Astrocyte (in vitro differentiated cells and primary cell): ENCODE measurements around the gene MESP1.

ENCODE experiments used
- EZH2 ChIP-seq: IDR thresholded peaks from 2 replicates; pipeline ENCODE4 v1.6.1; 2012; ENCODE audit warnings: mild to moderate bottlenecking, low read length, inconsistent platforms; ENCODE audit not compliant: insufficient read depth
- TF ChIP-seq, protein P1 (sequence below): IDR thresholded peaks from 2 replicates; pipeline ENCODE4 v1.5.1; 2011; ENCODE audit warnings: low read depth, mild to moderate bottlenecking, inconsistent platforms, low read length, moderate library complexity; ENCODE audit not compliant: insufficient read depth

DNA sequence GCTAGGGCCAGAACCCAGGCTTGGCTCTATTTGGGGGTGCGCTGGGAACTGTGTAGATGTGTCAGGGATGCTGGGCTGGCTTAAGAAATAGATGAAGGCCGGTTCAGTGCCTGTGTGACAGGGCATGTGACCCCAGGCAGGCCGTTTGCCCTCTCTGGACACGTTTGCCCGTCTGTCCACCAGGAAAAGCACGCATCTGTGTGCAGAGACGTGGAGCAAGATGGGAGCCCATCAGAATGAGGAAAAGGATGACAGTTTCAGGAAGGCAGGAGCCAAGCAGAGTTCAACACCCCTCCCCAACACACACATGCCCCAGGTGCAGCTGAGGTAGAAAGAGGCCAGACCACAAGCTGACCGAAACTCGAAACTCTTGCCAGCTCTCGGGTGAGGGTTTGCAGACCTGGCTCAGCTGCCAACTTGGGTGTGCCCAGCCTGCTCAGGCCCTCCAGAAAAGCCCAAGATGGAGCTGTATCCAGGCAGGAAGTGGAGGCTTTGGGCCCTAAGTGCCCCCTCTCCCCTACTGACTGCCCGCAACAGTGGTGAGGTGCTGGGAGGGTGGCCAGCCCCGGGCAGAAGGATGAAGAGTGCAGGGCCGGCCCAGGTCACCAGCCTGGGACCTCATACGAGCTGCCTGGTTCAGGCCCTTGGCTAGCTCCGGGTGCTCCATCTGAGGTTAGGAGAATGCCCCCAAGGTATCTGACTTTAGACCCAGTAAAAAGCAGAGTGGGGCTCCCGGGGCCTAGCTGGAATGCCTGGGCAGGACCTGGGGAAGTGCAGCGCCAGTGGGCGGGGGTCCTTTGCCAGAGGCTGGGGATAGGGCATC lies 10.2 kb upstream of the MESP1 start:
- TF ChIP-seq, protein P1, sequence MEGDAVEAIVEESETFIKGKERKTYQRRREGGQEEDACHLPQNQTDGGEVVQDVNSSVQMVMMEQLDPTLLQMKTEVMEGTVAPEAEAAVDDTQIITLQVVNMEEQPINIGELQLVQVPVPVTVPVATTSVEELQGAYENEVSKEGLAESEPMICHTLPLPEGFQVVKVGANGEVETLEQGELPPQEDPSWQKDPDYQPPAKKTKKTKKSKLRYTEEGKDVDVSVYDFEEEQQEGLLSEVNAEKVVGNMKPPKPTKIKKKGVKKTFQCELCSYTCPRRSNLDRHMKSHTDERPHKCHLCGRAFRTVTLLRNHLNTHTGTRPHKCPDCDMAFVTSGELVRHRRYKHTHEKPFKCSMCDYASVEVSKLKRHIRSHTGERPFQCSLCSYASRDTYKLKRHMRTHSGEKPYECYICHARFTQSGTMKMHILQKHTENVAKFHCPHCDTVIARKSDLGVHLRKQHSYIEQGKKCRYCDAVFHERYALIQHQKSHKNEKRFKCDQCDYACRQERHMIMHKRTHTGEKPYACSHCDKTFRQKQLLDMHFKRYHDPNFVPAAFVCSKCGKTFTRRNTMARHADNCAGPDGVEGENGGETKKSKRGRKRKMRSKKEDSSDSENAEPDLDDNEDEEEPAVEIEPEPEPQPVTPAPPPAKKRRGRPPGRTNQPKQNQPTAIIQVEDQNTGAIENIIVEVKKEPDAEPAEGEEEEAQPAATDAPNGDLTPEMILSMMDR: no peak
- no peak for TF ChIP-seq EZH2
